ENCODE measurements around the gene JKAMP.

DNA sequence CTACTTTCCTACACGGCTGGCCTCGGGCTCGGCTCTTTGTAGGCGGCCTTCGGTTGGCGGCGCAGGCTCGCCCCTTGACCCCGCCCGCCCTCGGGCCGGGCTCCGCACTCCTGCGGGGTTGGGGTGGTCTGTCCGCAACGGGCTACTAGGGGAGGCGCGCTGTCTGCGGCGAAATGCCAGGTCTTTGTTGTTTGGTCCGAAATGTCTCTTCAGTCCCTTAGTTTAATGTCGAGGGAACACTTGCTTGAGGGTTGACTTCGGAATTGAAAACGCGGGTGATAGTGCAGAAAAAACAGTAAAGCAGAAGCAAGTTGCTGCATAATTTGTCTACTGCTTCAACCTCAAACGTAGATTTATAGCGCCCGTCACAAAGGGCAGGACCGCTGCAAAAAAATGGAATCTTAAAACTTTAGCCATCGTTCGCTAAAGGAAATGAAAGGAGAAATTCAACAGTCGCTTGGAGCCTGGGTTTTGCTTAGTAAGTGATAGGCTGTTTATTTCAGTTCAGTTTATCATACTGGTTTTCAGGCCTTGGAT, 390 bp downstream of the JKAMP start:
- TF ChIP-seq, protein P1, sequence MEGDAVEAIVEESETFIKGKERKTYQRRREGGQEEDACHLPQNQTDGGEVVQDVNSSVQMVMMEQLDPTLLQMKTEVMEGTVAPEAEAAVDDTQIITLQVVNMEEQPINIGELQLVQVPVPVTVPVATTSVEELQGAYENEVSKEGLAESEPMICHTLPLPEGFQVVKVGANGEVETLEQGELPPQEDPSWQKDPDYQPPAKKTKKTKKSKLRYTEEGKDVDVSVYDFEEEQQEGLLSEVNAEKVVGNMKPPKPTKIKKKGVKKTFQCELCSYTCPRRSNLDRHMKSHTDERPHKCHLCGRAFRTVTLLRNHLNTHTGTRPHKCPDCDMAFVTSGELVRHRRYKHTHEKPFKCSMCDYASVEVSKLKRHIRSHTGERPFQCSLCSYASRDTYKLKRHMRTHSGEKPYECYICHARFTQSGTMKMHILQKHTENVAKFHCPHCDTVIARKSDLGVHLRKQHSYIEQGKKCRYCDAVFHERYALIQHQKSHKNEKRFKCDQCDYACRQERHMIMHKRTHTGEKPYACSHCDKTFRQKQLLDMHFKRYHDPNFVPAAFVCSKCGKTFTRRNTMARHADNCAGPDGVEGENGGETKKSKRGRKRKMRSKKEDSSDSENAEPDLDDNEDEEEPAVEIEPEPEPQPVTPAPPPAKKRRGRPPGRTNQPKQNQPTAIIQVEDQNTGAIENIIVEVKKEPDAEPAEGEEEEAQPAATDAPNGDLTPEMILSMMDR (IDR thresholded peaks at IDR 0.05): no peak
- no peak for TF ChIP-seq POLR2A (IDR thresholded peaks at IDR 0.05)
- TF ChIP-seq POLR2AphosphoS5 (IDR thresholded peaks at IDR 0.05): no peak
